T-cell (primary cell): ENCODE data around the gene CYSLTR2. TPM values are rescaled to one million over a fixed set of nuclear protein-coding genes. Genes with fewer than 3 reads are reported as not detected.

Source experiments
- ATAC-seq, 4 experiments: fragments of 200-7000 bp in 3 of 4; fragments of 150-1000 bp in 1 of 4; cut with Tn5 transposase; replicated peaks in 1 of 4; 1 replicate in 3 of 4; 2 replicates in 1 of 4; pipeline ENCODE4 v1.10.0; 2021; ENCODE audit warnings: moderate library complexity in 3 of 4, mild to moderate bottlenecking in 2 of 4, moderate number of reproducible peaks in 1 of 4
- CTCF ChIA-PET, 2 donors: fragments of 300-600 bp; sonication (Branson Sonifier 250); formaldehyde crosslinking; loops; one replicate each; lab custom pipeline; 2022; ENCODE audit warnings: antibody characterized with exemption in 2 of 2; lab: Charles Lee
- POLR2A ChIA-PET, 2 donors: fragments of 300-600 bp; sonication (Branson Sonifier 250); formaldehyde crosslinking; loops; one replicate each; lab custom pipeline; 2022; ENCODE audit warnings: antibody characterized with exemption in 2 of 2; lab: Charles Lee
- DNase-seq, 35 experiments: peaks; one replicate each; pipeline versions ENCODE4 v3.0.0 to v3.0.0-alpha.2; 2013 to 2023
- H3K27ac ChIP-seq: one replicate; pipeline ENCODE4 v1.5.1; 2013; ENCODE audit warnings: low read length
- H3K27me3 ChIP-seq, 2 experiments: replicated peaks in 1 of 2; 1 replicate in 1 of 2; 2 replicates in 1 of 2; pipeline versions ENCODE4 v1.6.1 to v1.7.0; 2013; ENCODE audit warnings: low read length in 1 of 2, mixed read lengths in 1 of 2; ENCODE audit not compliant: control insufficient read depth in 2 of 2, insufficient read depth in 2 of 2; ENCODE audit errors: extremely low read depth in 1 of 2
- H3K36me3 ChIP-seq, 2 donors: 1 replicate in 1 of 2; 2 replicates in 1 of 2; pipeline versions ENCODE4 v1.6.1 to v1.7.0; 2013; ENCODE audit warnings: low read length in 1 of 2; ENCODE audit not compliant: control insufficient read depth in 2 of 2, insufficient read depth in 1 of 2; ENCODE audit errors: extremely low read depth in 1 of 2
- H3K4me1 ChIP-seq, 2 experiments: 1 replicate in 1 of 2; 2 replicates in 1 of 2; pipeline versions ENCODE4 v1.6.1 to v1.7.0; 2013; ENCODE audit warnings: low read length in 2 of 2, mixed read lengths in 1 of 2; ENCODE audit not compliant: insufficient read depth in 2 of 2, control insufficient read depth in 1 of 2; ENCODE audit errors: extremely low read depth in 1 of 2
- H3K4me3 ChIP-seq, 2 donors: 1 replicate in 1 of 2; 2 replicates in 1 of 2; pipeline versions ENCODE4 v1.5.1 to v1.7.0; 2013; ENCODE audit warnings: mild to moderate bottlenecking in 2 of 2, low read length in 1 of 2, moderate library complexity in 1 of 2; ENCODE audit not compliant: control insufficient read depth in 1 of 2; ENCODE audit errors: extremely low read depth in 1 of 2
- H3K9me3 ChIP-seq: 2 replicates; pipeline ENCODE4 v1.7.0; 2013
- H3K27ac Mint-ChIP-seq, 2 donors: one replicate each; pipeline ENCODE4 v1.8.0; 2020 to 2021; ENCODE audit warnings: mild to moderate bottlenecking in 2 of 2, mixed read lengths in 2 of 2
- H3K27me3 Mint-ChIP-seq, 2 donors: one replicate each; pipeline ENCODE4 v1.8.0; 2021 to 2022; ENCODE audit warnings: mixed read lengths in 2 of 2
- H3K36me3 Mint-ChIP-seq: one replicate; pipeline ENCODE4 v1.8.0; 2021; ENCODE audit warnings: mixed read lengths
- H3K4me1 Mint-ChIP-seq, 3 donors: one replicate each; pipeline ENCODE4 v1.8.0; 2020 to 2022; ENCODE audit warnings: mixed read lengths in 3 of 3, mild to moderate bottlenecking in 1 of 3
- H3K4me3 Mint-ChIP-seq, 3 donors: one replicate each; pipeline ENCODE4 v1.8.0; 2020 to 2022; ENCODE audit warnings: mild to moderate bottlenecking in 3 of 3, mixed read lengths in 3 of 3, moderate library complexity in 3 of 3
- H3K9me3 Mint-ChIP-seq, 3 donors: one replicate each; pipeline ENCODE4 v1.8.0; 2020 to 2022; ENCODE audit warnings: mixed read lengths in 3 of 3
- WGBS: methylation state at CpG from one replicate; pipeline ENCODE4 v1.1.5; 2013; ENCODE audit warnings: missing lambda C conversion rate; ENCODE audit not compliant: insufficient coverage; 5-methylcytosine and 5-hydroxymethylcytosine counted together
- total RNA-seq, 35 experiments: library from RNA in 6 of 35; stranded (reverse) in 6 of 35; fragments of 120-200 nt in 1 of 35; gene quantifications; one replicate each; pipeline versions ENCODE4 v1.2.1 to v1.2.4 and lab custom pipeline; 2013 to 2026

Gene CYSLTR2
- total RNA-seq, 5 donors from 2014 or later (not counting 1 experiment from before 2014, with no cell fraction given), result 1.7 to 6.2 (median 2.9) TPM

DNA sequence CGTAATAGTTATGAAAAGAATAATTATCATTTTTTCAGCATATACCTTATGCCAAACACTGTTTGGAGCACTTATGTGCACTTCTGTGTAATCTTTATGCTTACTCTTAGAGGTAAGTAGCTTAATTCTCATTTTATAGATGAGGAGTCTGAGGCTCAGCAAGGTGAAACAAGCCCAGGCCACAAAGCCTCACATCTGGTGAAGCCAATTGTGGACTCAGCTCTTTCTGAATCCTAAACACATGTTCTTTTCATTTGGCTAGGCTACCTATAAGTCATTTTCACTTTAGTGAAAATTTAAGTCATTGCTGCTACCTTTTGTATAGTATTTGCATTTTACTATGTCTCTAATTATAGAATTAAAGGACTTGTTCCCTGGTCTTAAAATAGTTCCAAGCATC is 84.0 kb downstream of the CYSLTR2 start:
- Mint-ChIP-seq H3K4me3 (no peak overlapping the region), H3K4me1 (peaks cover 0 to 3% (median 0%) of the 10 kb centered on the region in 3 donors), H3K9me3 (no peaks in the 10 kb centered on the region), H3K27ac (no peak overlapping the region), H3K36me3 (no peaks in the 10 kb centered on the region), H3K27me3 (no peaks in the 10 kb centered on the region)
- no peak overlapping the region for H3K4me3 ChIP-seq
- no peaks in the 10 kb centered on the region for H3K36me3 ChIP-seq
- POLR2A ChIA-PET, result interaction anchor here in 1 of 2 donors (0.6 kb wide), 1 partner anchor 1313 kb away, joined by 6 read pairs; no protein-coding TSS in a partner anchor
- DNase-seq, result no peak
- H3K27me3 ChIP-seq, result peaks cover 0 to 8% of the 10 kb centered on the region in 2 experiments
- no peak for ATAC-seq
- CTCF ChIA-PET, result interaction anchor here in 1 of 2 donors (0.6 kb wide), 1 partner anchor 15 kb away, joined by 5 read pairs; no protein-coding TSS in a partner anchor
- no peaks in the 10 kb centered on the region for H3K4me1 ChIP-seq
- H3K27ac ChIP-seq, result no peak overlapping the region
- no CpG with 5 or more reads among the region's 1 CpG for WGBS
- H3K9me3 ChIP-seq, result no peaks in the 10 kb centered on the region

DNA sequence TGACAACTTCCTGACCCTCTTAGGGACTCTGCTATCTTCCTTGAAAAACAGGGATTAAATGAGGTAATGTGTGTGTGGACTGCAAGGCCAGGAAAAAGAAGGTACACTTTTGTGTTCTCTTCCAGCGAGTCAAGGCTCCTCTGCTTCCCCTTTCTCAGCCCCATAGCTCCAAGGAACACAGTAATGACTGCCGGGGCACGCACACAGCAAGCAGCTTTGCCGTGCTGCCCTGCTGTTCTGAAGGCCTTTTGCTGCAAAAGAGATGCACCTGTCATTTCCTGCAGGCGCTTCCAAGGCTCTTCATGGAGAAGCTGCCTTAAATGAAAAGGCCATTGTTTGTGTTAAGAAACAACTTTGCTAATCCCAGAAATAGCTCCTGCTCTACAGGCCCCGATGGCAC is 84.6 kb downstream of the CYSLTR2 start:
- H3K27me3 ChIP-seq, result peaks cover 0 to 8% of the 10 kb centered on the region in 2 experiments
- ChIA-PET CTCF (interaction anchor here in 1 of 2 donors (0.6 kb wide), 1 partner anchor 15 kb away, joined by 5 read pairs; no protein-coding TSS in a partner anchor), POLR2A (no interaction called here)
- H3K27ac Mint-ChIP-seq, result no peak overlapping the region
- peaks cover 0 to 3% (median 0%) of the 10 kb centered on the region in 3 donors for H3K4me1 Mint-ChIP-seq
- no peak for ATAC-seq
- H3K36me3 Mint-ChIP-seq, result no peaks in the 10 kb centered on the region
- H3K4me3 ChIP-seq, result no peak overlapping the region
- H3K27ac ChIP-seq, result no peak overlapping the region
- no peaks in the 10 kb centered on the region for H3K27me3 Mint-ChIP-seq
- no peaks in the 10 kb centered on the region for H3K9me3 ChIP-seq
- no peak overlapping the region for H3K4me3 Mint-ChIP-seq
- H3K36me3 ChIP-seq, result no peaks in the 10 kb centered on the region
- WGBS, result 55% methylated on average over 4 of the region's 6 CpGs
- no peaks in the 10 kb centered on the region for H3K9me3 Mint-ChIP-seq
- DNase-seq, result no peak
- H3K4me1 ChIP-seq, result no peaks in the 10 kb centered on the region

DNA sequence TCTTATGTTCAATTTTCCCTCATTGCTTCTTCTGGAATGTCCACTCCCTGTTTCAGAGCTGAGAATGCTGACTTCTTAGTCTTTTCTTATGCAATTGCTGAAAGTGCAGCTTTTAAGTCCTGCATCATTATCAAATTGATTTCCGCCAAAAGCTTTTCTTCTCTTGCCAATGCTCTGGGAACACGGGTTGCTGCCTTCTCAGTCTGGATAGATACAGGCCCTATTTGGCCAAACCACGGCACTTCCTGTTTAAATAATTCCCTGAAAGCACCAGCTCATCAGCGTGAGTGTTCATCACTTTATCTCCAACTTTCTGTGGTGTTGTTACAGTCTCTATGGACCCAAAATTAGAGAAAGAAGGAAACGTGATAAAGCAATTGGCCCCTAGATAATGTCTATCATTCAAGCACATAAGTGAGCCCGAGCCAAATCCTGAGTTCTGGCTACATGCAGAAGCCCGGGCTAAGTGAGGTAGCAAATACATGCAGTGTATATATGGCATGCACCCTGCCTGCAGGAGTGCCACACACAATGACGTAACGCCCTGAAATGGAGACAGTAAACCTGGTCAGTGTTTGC is 85.7 kb downstream of the CYSLTR2 start:
- 55% methylated on average over 6 of the region's 9 CpGs for WGBS
- DNase-seq, result no peak
- no peak overlapping the region for H3K4me3 ChIP-seq
- peaks cover 0 to 3% of the 10 kb centered on the region in 2 experiments for H3K27me3 ChIP-seq
- no peaks in the 10 kb centered on the region for H3K4me1 ChIP-seq
- H3K36me3 ChIP-seq, result no peaks in the 10 kb centered on the region
- Mint-ChIP-seq H3K27me3 (no peaks in the 10 kb centered on the region), H3K36me3 (no peaks in the 10 kb centered on the region), H3K4me3 (no peak overlapping the region), H3K4me1 (peaks cover 0 to 3% (median 0%) of the 10 kb centered on the region in 3 donors), H3K9me3 (no peaks in the 10 kb centered on the region), H3K27ac (no peak overlapping the region)
- no peak overlapping the region for H3K27ac ChIP-seq
- ATAC-seq, result no peak
- ChIA-PET CTCF (no interaction called here), POLR2A (interaction anchor here in 1 of 2 donors (0.6 kb wide), 2 partner anchors 30 to 855 kb away, joined by 3 to 4 read pairs; no protein-coding TSS in a partner anchor)
- H3K9me3 ChIP-seq, result no peaks in the 10 kb centered on the region

DNA sequence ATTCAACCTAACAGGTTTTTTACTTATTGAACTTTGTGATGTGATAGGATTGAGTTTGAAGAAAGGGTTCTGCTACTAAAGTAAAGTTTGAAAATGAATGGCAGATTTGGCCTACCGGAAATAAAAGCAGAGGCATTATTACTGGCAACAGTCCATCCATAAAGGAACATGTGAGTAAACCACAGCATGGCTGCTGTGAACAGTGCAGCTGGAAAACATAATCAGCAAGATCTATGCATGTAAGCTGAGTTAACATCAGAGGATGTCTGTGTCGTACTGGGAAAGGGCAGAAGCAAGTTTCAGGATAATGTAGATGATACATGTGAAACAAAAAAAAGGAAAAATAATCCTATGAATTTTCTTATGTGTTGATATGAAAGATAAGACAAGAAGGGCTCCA is 87.6 kb downstream of the CYSLTR2 start:
- H3K4me3 ChIP-seq, result no peak overlapping the region
- Mint-ChIP-seq H3K27ac (no peak overlapping the region), H3K9me3 (no peaks in the 10 kb centered on the region), H3K4me1 (peaks cover 0 to 3% (median 0%) of the 10 kb centered on the region in 3 donors), H3K4me3 (no peak overlapping the region), H3K27me3 (no peaks in the 10 kb centered on the region), H3K36me3 (no peaks in the 10 kb centered on the region)
- DNase-seq, result no peak
- ChIA-PET POLR2A (no interaction called here), CTCF (no interaction called here)
- no peaks in the 10 kb centered on the region for H3K36me3 ChIP-seq
- H3K27ac ChIP-seq, result no peak overlapping the region
- H3K4me1 ChIP-seq, result no peaks in the 10 kb centered on the region
- 54% methylated on average over 2 of the region's 2 CpGs for WGBS
- no peaks in the 10 kb centered on the region for H3K9me3 ChIP-seq
- H3K27me3 ChIP-seq, result no peaks in the 10 kb centered on the region
- ATAC-seq, result no peak

DNA sequence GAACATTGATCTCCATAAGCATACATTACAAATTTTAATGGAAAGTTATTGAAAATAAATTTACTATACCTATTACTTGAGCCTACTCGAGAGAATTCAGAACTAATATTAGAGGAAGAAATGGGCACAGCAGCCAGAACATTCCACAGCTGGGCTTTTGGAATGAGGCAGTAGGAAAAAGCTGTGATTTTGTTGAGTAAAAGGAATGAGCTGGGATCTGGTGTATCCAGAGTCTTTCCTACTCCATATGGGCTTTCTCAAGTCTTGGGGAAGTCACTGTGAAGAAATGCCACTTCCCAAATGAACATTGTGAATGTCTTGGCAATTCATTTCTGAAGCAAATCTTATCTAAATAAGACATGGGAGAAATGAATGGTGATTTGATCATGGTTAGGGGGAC is 93.1 kb downstream of the CYSLTR2 start:
- H3K4me1 Mint-ChIP-seq, result peaks cover 0 to 13% (median 12%) of the 10 kb centered on the region in 3 donors
- H3K9me3 ChIP-seq, result no peaks in the 10 kb centered on the region
- peaks cover 0 to 4% of the 10 kb centered on the region in 2 experiments for H3K4me1 ChIP-seq
- no peak for ATAC-seq
- ChIA-PET POLR2A (no interaction called here), CTCF (no interaction called here)
- no peak overlapping the region for H3K4me3 ChIP-seq
- no peak overlapping the region for H3K27ac Mint-ChIP-seq
- no peak overlapping the region for H3K27ac ChIP-seq
- H3K27me3 Mint-ChIP-seq, result no peaks in the 10 kb centered on the region
- H3K36me3 ChIP-seq, result no peaks in the 10 kb centered on the region
- no CpG with 5 or more reads among the region's 1 CpG for WGBS
- DNase-seq, result no peak
- no peaks in the 10 kb centered on the region for H3K27me3 ChIP-seq
- H3K9me3 Mint-ChIP-seq, result no peaks in the 10 kb centered on the region
- H3K36me3 Mint-ChIP-seq, result no peaks in the 10 kb centered on the region
- no peak overlapping the region for H3K4me3 Mint-ChIP-seq

DNA sequence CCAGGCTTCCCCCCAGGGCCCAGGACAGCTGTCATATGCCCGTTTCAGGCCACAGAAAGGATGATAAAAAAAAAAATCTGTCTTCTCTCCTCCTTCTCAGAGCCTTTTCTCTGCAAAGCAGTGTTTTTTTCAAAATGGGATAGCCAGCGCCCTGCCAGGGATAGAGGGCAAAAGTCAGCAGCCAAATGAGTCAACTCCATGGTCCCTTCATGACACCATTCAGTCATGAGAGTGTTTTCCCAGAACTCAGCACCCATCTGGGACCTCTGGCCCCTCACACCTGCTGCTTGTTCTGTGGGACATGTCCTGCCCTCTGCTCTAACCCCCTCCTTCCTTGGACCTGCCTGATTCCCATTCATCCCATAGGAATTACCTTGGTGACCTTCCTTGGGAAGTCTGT is 95.0 kb downstream of the CYSLTR2 start:
- H3K27me3 ChIP-seq, result no peaks in the 10 kb centered on the region
- no peaks in the 10 kb centered on the region for H3K36me3 Mint-ChIP-seq
- peaks cover 0 to 4% of the 10 kb centered on the region in 2 experiments for H3K4me1 ChIP-seq
- H3K4me3 Mint-ChIP-seq, result no peak overlapping the region
- H3K9me3 Mint-ChIP-seq, result no peaks in the 10 kb centered on the region
- CTCF ChIA-PET, result interaction anchor here (0.7 to 1.3 kb wide), 3 partner anchors 20 to 305 kb away, joined by 3 to 7 read pairs (median 3); no protein-coding TSS in a partner anchor
- WGBS, result 82% methylated on average over 2 of the region's 2 CpGs
- H3K36me3 ChIP-seq, result no peaks in the 10 kb centered on the region
- H3K27ac ChIP-seq, result no peak overlapping the region
- POLR2A ChIA-PET, result no interaction called here
- H3K9me3 ChIP-seq, result no peaks in the 10 kb centered on the region
- peaks cover 0 to 13% (median 12%) of the 10 kb centered on the region in 3 donors for H3K4me1 Mint-ChIP-seq
- H3K27me3 Mint-ChIP-seq, result no peaks in the 10 kb centered on the region
- no peak overlapping the region for H3K27ac Mint-ChIP-seq
- no peak for DNase-seq
- no peak overlapping the region for H3K4me3 ChIP-seq
- ATAC-seq, result no peak
